Measurements from ENCODE around the gene P2RX2.

Gene P2RX2

GRCh38 chr12:132618683-132619043 lies at the start of gene P2RX2:
P2RX2 (plus strand) TSS chr12:132618776; CDS start chr12:132618817, 41 bp downstream.
- no peak for DNase-seq (ENCODE audit: low read depth)

GRCh38 chr12:132568826-132569480 lies 49.6 kb upstream of the P2RX2 start:
- DNase-seq (ENCODE audit: low read depth): no peak

GRCh38 chr12:132569856-132570480 lies 48.6 kb upstream of the P2RX2 start:
- no peak for DNase-seq (ENCODE audit: low read depth)

GRCh38 chr12:132570635-132571034 lies 47.9 kb upstream of the P2RX2 start:
- no peak for DNase-seq (ENCODE audit: low read depth)

GRCh38 chr12:132571051-132571450 lies 47.5 kb upstream of the P2RX2 start:
- DNase-seq (ENCODE audit: low read depth): no peak

- DNase-seq (ENCODE audit: low read depth): no peak
Observed at GRCh38 chr12:132571598-132571997, 47.0 kb upstream of the P2RX2 start.

GRCh38 chr12:132572106-132572505 lies 46.5 kb upstream of the P2RX2 start:
- no peak for DNase-seq (ENCODE audit: low read depth)

GRCh38 chr12:132572801-132573760 lies 45.5 kb upstream of the P2RX2 start:
- no peak for DNase-seq (ENCODE audit: low read depth)

- DNase-seq (ENCODE audit: low read depth): no peak
Observed at GRCh38 chr12:132574271-132574996, 44.1 kb upstream of the P2RX2 start.

GRCh38 chr12:132575661-132576060 lies 42.9 kb upstream of the P2RX2 start:
- DNase-seq (ENCODE audit: low read depth): no peak

- DNase-seq (ENCODE audit: low read depth): no peak
Observed at GRCh38 chr12:132576701-132577100, 41.9 kb upstream of the P2RX2 start.

- no peak for DNase-seq (ENCODE audit: low read depth)
Observed at GRCh38 chr12:132577191-132577920, 41.2 kb upstream of the P2RX2 start.

GRCh38 chr12:132578118-132578517 lies 40.5 kb upstream of the P2RX2 start:
- no peak for DNase-seq (ENCODE audit: low read depth)

GRCh38 chr12:132578826-132579225 lies 39.8 kb upstream of the P2RX2 start:
- DNase-seq (ENCODE audit: low read depth): no peak

- DNase-seq (ENCODE audit: low read depth): no peak
Observed at GRCh38 chr12:132579744-132580143, 38.8 kb upstream of the P2RX2 start.

- no peak for DNase-seq (ENCODE audit: low read depth)
Observed at GRCh38 chr12:132580701-132581292, 37.8 kb upstream of the P2RX2 start.

GRCh38 chr12:132581348-132582057 lies 37.1 kb upstream of the P2RX2 start:
- DNase-seq (ENCODE audit: low read depth): no peak

GRCh38 chr12:132582058-132582420 lies 36.5 kb upstream of the P2RX2 start:
- no peak for DNase-seq (ENCODE audit: low read depth)

- DNase-seq (ENCODE audit: low read depth): no peak
Observed at GRCh38 chr12:132582582-132583410, 35.8 kb upstream of the P2RX2 start.

GRCh38 chr12:132583411-132583710 lies 35.2 kb upstream of the P2RX2 start:
- no peak for DNase-seq (ENCODE audit: low read depth)

Data from activated T-helper 9 cell treated with anti-CD3 and anti-CD28 coated beads, Interleukin-2, amount 50 U/mL, for 16 hours (primary cell).